Measurements from ENCODE around the gene PIK3R6.

The PIK3R6 gene

GRCh38 chr17:8835631-8836364 lies 31.7 kb downstream of the PIK3R6 start:
- H3K27ac ChIP-seq, result no peak overlapping the region
- H3K4me3 ChIP-seq, result no peak overlapping the region
- H3K27me3 ChIP-seq, result peaks cover 0 to 62% of the 10 kb centered on the region in 2 donors
- no peak for DNase-seq
- peaks cover 0 to 5% (median 0%) of the 10 kb centered on the region in 4 donors for H3K4me1 ChIP-seq
- intact Hi-C loops (cut with DNase I; ENCODE audit: low total_unique reads), result no loop called here
- no peaks in the 10 kb centered on the region for H3K9me3 ChIP-seq
- TF ChIP-seq, protein P1, sequence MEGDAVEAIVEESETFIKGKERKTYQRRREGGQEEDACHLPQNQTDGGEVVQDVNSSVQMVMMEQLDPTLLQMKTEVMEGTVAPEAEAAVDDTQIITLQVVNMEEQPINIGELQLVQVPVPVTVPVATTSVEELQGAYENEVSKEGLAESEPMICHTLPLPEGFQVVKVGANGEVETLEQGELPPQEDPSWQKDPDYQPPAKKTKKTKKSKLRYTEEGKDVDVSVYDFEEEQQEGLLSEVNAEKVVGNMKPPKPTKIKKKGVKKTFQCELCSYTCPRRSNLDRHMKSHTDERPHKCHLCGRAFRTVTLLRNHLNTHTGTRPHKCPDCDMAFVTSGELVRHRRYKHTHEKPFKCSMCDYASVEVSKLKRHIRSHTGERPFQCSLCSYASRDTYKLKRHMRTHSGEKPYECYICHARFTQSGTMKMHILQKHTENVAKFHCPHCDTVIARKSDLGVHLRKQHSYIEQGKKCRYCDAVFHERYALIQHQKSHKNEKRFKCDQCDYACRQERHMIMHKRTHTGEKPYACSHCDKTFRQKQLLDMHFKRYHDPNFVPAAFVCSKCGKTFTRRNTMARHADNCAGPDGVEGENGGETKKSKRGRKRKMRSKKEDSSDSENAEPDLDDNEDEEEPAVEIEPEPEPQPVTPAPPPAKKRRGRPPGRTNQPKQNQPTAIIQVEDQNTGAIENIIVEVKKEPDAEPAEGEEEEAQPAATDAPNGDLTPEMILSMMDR (IDR thresholded peaks at IDR 0.05), result no peak
- no peaks in the 10 kb centered on the region for H3K36me3 ChIP-seq

DNA sequence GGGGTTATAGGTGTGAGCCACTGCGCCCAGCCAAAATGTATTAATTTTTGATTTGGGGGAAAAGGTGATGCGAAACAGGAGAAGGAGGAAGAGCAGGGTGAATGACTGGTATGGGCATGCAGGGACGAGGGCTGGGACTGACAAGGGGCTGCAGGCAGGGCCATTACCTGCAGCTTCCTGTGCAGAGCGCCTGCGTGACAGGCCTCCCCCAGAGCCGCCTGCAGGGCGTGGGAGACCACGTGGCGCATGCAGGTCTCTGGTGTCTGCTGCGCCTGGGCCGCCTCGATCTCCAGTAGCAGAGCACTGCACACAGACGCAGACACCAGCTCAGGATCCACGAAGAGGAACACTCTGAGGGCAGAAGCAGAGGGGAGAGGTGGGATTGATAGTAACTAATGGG lies 32.4 kb downstream of the PIK3R6 start:
- DNase-seq, result no peak

DNA sequence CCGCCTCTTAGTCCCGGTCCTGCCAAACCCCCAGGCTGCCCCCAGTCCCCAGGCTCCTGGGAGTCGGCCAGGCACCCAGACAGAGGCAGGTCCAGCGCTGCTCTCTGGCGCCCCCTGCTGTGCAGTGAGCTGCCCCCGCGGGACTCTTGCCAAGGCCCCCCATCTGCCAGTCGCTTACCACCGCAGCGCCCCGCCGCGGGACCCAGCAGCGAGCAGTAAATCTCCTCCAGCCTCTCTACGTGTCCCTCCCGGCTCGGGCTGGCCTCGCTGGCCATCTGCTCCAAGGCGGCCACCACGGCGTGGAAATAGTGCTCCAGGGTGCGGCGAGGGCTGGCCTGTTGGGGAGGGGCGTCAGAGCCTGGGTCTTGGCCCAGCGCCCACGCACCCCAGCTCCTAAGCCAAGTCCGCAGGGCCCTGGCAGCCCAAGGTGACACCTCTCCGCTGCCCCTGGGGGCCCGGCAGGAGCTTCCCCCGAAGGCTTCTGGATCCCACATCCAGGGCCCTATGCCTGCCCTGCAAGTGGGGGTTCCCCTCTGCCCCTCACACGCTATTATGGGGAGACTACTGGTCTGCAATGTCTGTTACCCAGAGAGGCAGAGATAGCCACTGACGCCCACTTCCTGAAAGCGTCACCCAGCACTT lies 34.6 kb downstream of the PIK3R6 start:
- Histone ChIP-seq H3K27ac (no peak overlapping the region), H3K27me3 (peaks cover 0 to 63% of the 10 kb centered on the region in 2 donors), H3K36me3 (no peaks in the 10 kb centered on the region), H3K4me1 (peaks cover 0 to 5% (median 0%) of the 10 kb centered on the region in 4 donors), H3K9me3 (no peaks in the 10 kb centered on the region), H3K4me3 (no peak overlapping the region)
- intact Hi-C loops (cut with DNase I; ENCODE audit: low total_unique reads), result no loop called here
- TF ChIP-seq, protein P1 (IDR thresholded peaks at IDR 0.05), result no peak
- DNase-seq, result no peak

More for the DNA sequence above, 32.4 kb downstream of the PIK3R6 start:
- Histone ChIP-seq H3K4me1 (peaks cover 0 to 5% (median 0%) of the 10 kb centered on the region in 4 donors), H3K27ac (no peak overlapping the region), H3K27me3 (peaks cover 0 to 62% of the 10 kb centered on the region in 2 donors), H3K36me3 (no peaks in the 10 kb centered on the region), H3K4me3 (no peak overlapping the region), H3K9me3 (no peaks in the 10 kb centered on the region)
- TF ChIP-seq, protein P1 (IDR thresholded peaks at IDR 0.05), result no peak
- intact Hi-C loops (cut with DNase I; ENCODE audit: low total_unique reads), result no loop called here

- Histone ChIP-seq H3K4me1 (peaks cover 0 to 5% (median 0%) of the 10 kb centered on the region in 4 donors), H3K4me3 (no peak overlapping the region), H3K9me3 (no peaks in the 10 kb centered on the region), H3K27ac (no peak overlapping the region), H3K36me3 (no peaks in the 10 kb centered on the region), H3K27me3 (peaks cover 0 to 58% of the 10 kb centered on the region in 2 donors)
- intact Hi-C loops (cut with DNase I; ENCODE audit: low total_unique reads), result no loop called here
- TF ChIP-seq, protein P1 (IDR thresholded peaks at IDR 0.05), result no peak
- no peak for DNase-seq
Measured at GRCh38 chr17:8831234-8831849, 36.1 kb downstream of the PIK3R6 start.

DNA sequence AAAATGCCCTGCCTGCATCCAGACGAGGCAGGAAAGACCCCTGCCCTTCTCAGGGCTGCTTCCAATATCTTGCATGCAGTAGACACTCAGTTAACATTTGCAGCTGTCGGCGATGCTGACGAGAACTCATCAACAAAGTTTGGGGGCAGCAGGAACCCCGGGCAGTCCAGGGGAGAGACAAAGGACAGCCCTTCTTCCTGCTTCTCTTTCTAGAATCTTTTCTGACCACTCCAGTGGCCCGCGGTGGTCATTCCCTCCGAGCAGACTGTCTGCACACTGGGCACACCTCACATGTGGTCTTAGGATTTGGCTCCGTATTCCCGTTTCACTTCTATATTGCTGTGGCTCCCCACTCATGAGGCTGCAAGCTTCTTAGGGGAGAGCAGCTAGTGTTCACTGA lies 37.3 kb downstream of the PIK3R6 start:
- Histone ChIP-seq H3K36me3 (no peaks in the 10 kb centered on the region), H3K4me3 (no peak overlapping the region), H3K4me1 (peaks cover 0 to 5% (median 0%) of the 10 kb centered on the region in 4 donors), H3K9me3 (no peaks in the 10 kb centered on the region), H3K27ac (no peak overlapping the region), H3K27me3 (peaks cover 0 to 46% of the 10 kb centered on the region in 2 donors)
- intact Hi-C loops (cut with DNase I; ENCODE audit: low total_unique reads), result no loop called here
- TF ChIP-seq, protein P1 (IDR thresholded peaks at IDR 0.05), result no peak
- DNase-seq, result no peak

All from tibial artery (tissue), 4 donors.